Body of pancreas (tissue), 4 donors: Measurements from ENCODE around the gene S100A4. TPM values are rescaled to one million over a fixed set of nuclear protein-coding genes. Genes with fewer than 3 reads are reported as not detected.
"Not testable (repeated sequence)": the region's sequence is repeated elsewhere in the genome, so short reads cannot be mapped to it uniquely, and the experiment has no call there.

ENCODE experiments used
- ATAC-seq: fragments of 150-250 bp; one replicate; pipeline ENCODE4 v1.9.1; 2016
- DNase-seq, 4 donors: peaks; one replicate each; pipeline ENCODE4 v3.0.0-alpha.2; 2019
- H3K27ac ChIP-seq, 4 donors: fragments of 200-600 bp; sonication (generic); 1 replicate in 3 of 4; 2 replicates in 1 of 4; pipeline versions ENCODE4 v1.5.1 to v1.6.1; 2016 to 2019; ENCODE audit warnings: mild to moderate bottlenecking in 1 of 4, mixed read lengths in 1 of 4, moderate library complexity in 1 of 4
- H3K27me3 ChIP-seq, 2 donors: fragments of 200-600 bp; sonication (generic); one replicate each; pipeline ENCODE4 v1.6.0; 2016; ENCODE audit warnings: mild to moderate bottlenecking in 1 of 2
- H3K36me3 ChIP-seq, 2 donors: fragments of 200-600 bp; sonication (generic); replicated peaks in 1 of 2; 2 replicates each; pipeline ENCODE4 v1.5.1; 2016; ENCODE audit warnings: low read depth in 2 of 2; ENCODE audit not compliant: insufficient read depth in 1 of 2
- H3K4me1 ChIP-seq: fragments of 200-600 bp; sonication (generic); one replicate; pipeline ENCODE4 v1.6.0; 2016
- H3K4me3 ChIP-seq, 2 donors: fragments of 200-600 bp; sonication (generic); 1 replicate in 1 of 2; 2 replicates in 1 of 2; pipeline ENCODE4 v1.5.1; 2016 to 2019
- H3K9me3 ChIP-seq, 3 donors: fragments of 200-600 bp; sonication (generic); 1 replicate in 2 of 3; 2 replicates in 1 of 3; pipeline ENCODE4 v1.5.1; 2016
- POLR2A ChIP-seq, 3 donors: fragments of 450-650 bp; IDR thresholded peaks; one replicate each; pipeline ENCODE4 v1.6.1; 2016; ENCODE audit warnings: antibody characterized with exemption in 3 of 3, mild to moderate bottlenecking in 2 of 3
- WGBS, 2 donors: methylation state at CpG; one replicate each; pipeline ENCODE4 v1.1.5; 2017; 5-methylcytosine and 5-hydroxymethylcytosine counted together
- intact Hi-C: fragments of 100-400 bp; cut with DNase I; formaldehyde crosslinking; loops from one replicate; pipeline ENCODE4 v1.15.1; 2023
- total RNA-seq, 2 donors: library from RNA; depleted of rRNA; stranded (reverse); fragments of >200 nt; gene quantifications; one replicate each; pipeline ENCODE4 v1.1.0, GENCODE V29; 2016
- TF ChIP-seq, protein P1 (sequence below), 7 experiments: fragments of 450-650 bp in 4 of 7; fragments of 200-600 bp in 3 of 7; sonication (generic) in 3 of 7; IDR thresholded peaks; one replicate each; pipeline ENCODE4 v1.5.1; 2016 to 2019; ENCODE audit warnings: antibody characterized with exemption in 7 of 7

The S100A4 gene
- 10 to 100 TPM; 49.5 to 81.7 TPM for total RNA-seq

DNA sequence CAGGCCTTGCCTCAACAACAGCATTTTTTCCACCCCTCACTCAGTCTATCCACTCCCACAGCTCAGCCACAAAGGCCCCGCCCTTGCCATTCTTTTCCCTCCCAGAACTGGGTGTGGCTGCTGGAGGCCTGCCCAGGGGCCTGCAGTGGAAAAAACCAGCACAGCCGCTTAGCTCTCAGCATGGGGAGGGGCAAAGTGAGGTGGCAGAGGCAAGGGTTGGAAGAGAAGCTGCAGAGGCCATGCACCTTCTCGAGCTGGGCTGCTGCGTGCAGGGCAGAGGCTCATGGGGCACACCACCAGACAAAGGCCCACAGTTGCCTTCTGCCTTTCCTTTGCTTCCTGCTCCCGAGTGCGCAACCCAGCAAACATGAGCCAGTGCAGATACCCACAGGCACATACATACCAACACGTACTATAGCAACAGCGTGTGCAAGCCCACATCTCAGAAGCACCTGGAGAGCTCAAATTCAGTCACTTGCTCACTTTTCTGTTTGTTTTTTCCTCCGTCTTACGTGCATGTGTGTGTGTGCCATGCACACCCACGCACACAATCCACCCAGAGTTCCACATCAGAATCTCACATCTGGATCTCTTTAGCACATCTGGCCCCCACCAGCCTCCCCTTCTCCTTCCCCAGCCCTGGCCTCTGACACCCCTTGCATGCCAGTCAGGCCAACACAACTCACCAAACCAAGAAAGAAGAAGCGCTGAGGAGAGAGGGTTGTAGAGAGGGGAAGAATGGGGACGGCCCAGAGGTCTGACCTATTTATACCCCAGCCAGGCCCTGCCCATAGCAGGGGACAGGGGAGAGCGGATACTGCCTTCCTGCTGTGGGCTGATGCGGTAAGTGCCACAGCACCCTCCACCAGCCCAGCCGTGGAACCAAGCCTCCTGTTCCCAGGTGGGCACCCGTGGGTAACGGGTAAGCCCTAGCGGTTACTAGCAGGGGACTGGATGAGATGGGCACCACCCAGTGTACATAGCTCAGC lies at the start of gene S100A4:
TSS of gene S100A4 (minus strand) at position 740 of the 989 bp plus-strand sequence. CDS start 1,012 bp downstream, outside the sequence.
- H3K27me3 ChIP-seq: no peaks in the 10 kb centered on the region
- no peak within 1 kb of the TSS for H3K4me3 ChIP-seq
- 41 to 53% methylated on average over 13 to 19 of the region's 19 CpGs for WGBS, 2 donors
- H3K36me3 ChIP-seq: no peaks in the 10 kb centered on the region
- H3K4me1 ChIP-seq: peaks cover 43% of the 10 kb centered on the region
- intact Hi-C loops: no loop called here
- peak within 1 kb of the TSS; percentile 51 to 71 (median 56) for H3K27ac ChIP-seq
- DNase-seq: peak; percentile 89 to 98 (median 95)
- H3K9me3 ChIP-seq: no peaks in the 10 kb centered on the region
- TF ChIP-seq POLR2A (IDR thresholded peaks at IDR 0.05): peak in 2 of 3 donors; percentile 51 to 69
- TF ChIP-seq, protein P1, sequence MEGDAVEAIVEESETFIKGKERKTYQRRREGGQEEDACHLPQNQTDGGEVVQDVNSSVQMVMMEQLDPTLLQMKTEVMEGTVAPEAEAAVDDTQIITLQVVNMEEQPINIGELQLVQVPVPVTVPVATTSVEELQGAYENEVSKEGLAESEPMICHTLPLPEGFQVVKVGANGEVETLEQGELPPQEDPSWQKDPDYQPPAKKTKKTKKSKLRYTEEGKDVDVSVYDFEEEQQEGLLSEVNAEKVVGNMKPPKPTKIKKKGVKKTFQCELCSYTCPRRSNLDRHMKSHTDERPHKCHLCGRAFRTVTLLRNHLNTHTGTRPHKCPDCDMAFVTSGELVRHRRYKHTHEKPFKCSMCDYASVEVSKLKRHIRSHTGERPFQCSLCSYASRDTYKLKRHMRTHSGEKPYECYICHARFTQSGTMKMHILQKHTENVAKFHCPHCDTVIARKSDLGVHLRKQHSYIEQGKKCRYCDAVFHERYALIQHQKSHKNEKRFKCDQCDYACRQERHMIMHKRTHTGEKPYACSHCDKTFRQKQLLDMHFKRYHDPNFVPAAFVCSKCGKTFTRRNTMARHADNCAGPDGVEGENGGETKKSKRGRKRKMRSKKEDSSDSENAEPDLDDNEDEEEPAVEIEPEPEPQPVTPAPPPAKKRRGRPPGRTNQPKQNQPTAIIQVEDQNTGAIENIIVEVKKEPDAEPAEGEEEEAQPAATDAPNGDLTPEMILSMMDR (IDR thresholded peaks at IDR 0.05): peak in 1 of 7 experiments; percentile 11
- peak; percentile 93 for ATAC-seq

- ATAC-seq: no peak
- H3K9me3 ChIP-seq: no peaks in the 10 kb centered on the region
- no peak for TF ChIP-seq POLR2A (IDR thresholded peaks at IDR 0.05)
- TF ChIP-seq, protein P1 (IDR thresholded peaks at IDR 0.05): no peak
- 45 to 57% methylated on average over 4 of the region's 4 CpGs for WGBS, 2 donors
- H3K27ac ChIP-seq: no peak overlapping the region
- peaks cover 5% of the 10 kb centered on the region for H3K4me1 ChIP-seq
- no peak for DNase-seq
- H3K36me3 ChIP-seq: no peaks in the 10 kb centered on the region
- no peak overlapping the region for H3K4me3 ChIP-seq
- intact Hi-C loops: no loop called here
- H3K27me3 ChIP-seq: no peaks in the 10 kb centered on the region
Measured at GRCh38 chr1:153592748-153593147, 47.1 kb upstream of the S100A4 start.

- DNase-seq: no peak
- H3K36me3 ChIP-seq: no peaks in the 10 kb centered on the region
- H3K27me3 ChIP-seq: no peaks in the 10 kb centered on the region
- H3K4me3 ChIP-seq: no peak overlapping the region
- no peak overlapping the region for H3K27ac ChIP-seq
- WGBS, 2 donors: 65 to 82% methylated on average over 2 of the region's 2 CpGs
- H3K4me1 ChIP-seq: peaks cover 5% of the 10 kb centered on the region
- intact Hi-C loops: no loop called here
- no peak for ATAC-seq
- TF ChIP-seq, protein P1 (IDR thresholded peaks at IDR 0.05): no peak
- no peak for TF ChIP-seq POLR2A (IDR thresholded peaks at IDR 0.05)
- no peaks in the 10 kb centered on the region for H3K9me3 ChIP-seq
Measured at GRCh38 chr1:153588482-153588881, 42.9 kb upstream of the S100A4 start.

DNA sequence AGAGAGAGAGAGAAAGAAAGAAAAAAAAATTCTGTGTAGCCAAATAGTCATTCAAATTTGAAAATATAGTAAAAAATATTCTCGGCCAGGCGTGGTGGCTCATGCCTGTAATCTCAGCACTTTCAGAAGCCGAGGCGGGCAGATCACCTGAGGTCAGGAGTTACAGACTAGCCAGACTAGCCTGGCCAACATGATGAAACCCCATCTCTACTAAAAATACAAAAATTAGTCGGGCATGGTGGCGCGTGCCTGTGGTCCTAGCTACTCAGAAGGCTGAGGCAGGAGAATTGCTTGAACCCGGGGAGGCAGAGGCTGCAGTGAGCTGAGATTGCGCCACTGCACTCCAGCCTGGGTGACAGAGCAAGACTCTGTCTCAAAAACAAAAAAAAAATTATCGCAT lies 42.4 kb upstream of the S100A4 start:
- WGBS, 2 donors: 87 to 95% methylated on average over 10 of the region's 10 CpGs

DNA sequence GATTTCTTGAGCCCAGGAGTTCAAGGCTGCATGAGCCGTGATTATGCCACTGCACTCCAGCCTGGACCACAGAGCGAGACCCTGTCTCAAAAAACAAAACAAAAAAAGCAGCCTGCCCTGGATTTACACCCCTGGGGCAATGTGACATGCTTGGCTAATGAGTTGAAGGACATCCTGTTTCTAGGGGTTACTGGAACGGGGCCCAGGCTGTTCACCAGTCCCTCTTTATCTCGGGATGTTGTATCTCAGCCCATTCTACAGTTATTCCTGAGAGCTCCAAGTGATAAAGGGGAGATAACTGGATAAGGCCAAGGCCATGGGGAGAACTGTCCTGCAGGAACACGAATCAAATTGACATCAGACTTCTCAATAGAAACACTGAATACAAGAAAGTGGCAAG lies 41.7 kb upstream of the S100A4 start:
- Histone ChIP-seq H3K27ac (no peak overlapping the region), H3K4me1 (no peaks in the 10 kb centered on the region), H3K27me3 (no peaks in the 10 kb centered on the region), H3K4me3 (no peak overlapping the region), H3K9me3 (no peaks in the 10 kb centered on the region), H3K36me3 (no peaks in the 10 kb centered on the region)
- no peak for ATAC-seq
- TF ChIP-seq, protein P1 (IDR thresholded peaks at IDR 0.05): no peak
- TF ChIP-seq POLR2A (IDR thresholded peaks at IDR 0.05): no peak
- 45 to 57% methylated on average over 5 of the region's 5 CpGs for WGBS, 2 donors
- intact Hi-C loops: no loop called here
- DNase-seq: no peak

More for the DNA sequence above, 42.4 kb upstream of the S100A4 start:
- H3K4me1 ChIP-seq, H3K4me3 ChIP-seq, H3K9me3 ChIP-seq, intact Hi-C loops, ATAC-seq, DNase-seq, H3K27ac ChIP-seq, H3K27me3 ChIP-seq, H3K36me3 ChIP-seq: not testable (repeated sequence)
